K562 (cell line): Measurements from ENCODE around the gene CPLANE2. TPM values are rescaled to one million over a fixed set of nuclear protein-coding genes. Genes with fewer than 3 reads are reported as not detected.

Source experiments
- CBX3 ChIP-seq, 2 experiments: IDR thresholded peaks; 1 replicate in 1 of 2; 2 replicates in 1 of 2; pipeline ENCODE4 v1.6.1; 2012; ENCODE audit warnings: inconsistent platforms in 2 of 2, low read length in 2 of 2, borderline replicate concordance in 1 of 2, control low read depth in 1 of 2
- CBX5 ChIP-seq: IDR thresholded peaks from 2 replicates; pipeline ENCODE4 v1.6.1; 2014; ENCODE audit warnings: low read depth, borderline replicate concordance
- E2F5 ChIP-seq: sonication (generic); formaldehyde crosslinking; IDR thresholded peaks from 2 replicates; pipeline ENCODE4 v1.8.0; 2022; ENCODE audit warnings: mild to moderate bottlenecking, missing genetic modification reagents
- ELK3 ChIP-seq: fragments of 450-650 bp; formaldehyde crosslinking; IDR thresholded peaks from 2 replicates; pipeline ENCODE4 v1.4.0; 2020; ENCODE audit warnings: mild to moderate bottlenecking
- GATA2 ChIP-seq: sonication (generic); formaldehyde crosslinking; IDR thresholded peaks from 2 replicates; pipeline ENCODE4 v1.4.0; 2020; ENCODE audit warnings: mild to moderate bottlenecking, missing genetic modification reagents
- HBP1 ChIP-seq: fragments of 450-650 bp; formaldehyde crosslinking; IDR thresholded peaks from 2 replicates; pipeline ENCODE4 v1.4.0; 2022; ENCODE audit warnings: missing genetic modification characterization
- KHSRP ChIP-seq: fragments of 450-650 bp; IDR thresholded peaks from 2 replicates; pipeline ENCODE4 v1.6.1; 2017
- SMAD4 ChIP-seq: fragments of 250-450 bp; sonication (Bioruptor Pico); conservative IDR thresholded peaks from 2 replicates; pipeline ENCODE4 v1.8.0; 2021; ENCODE audit warnings: inconsistent platforms, mild to moderate bottlenecking, moderate library complexity
- STAG1 ChIP-seq: sonication (generic); formaldehyde crosslinking; IDR thresholded peaks from 2 replicates; pipeline ENCODE4 v1.5.0; 2020; ENCODE audit warnings: missing genetic modification reagents, borderline replicate concordance
- TOE1 ChIP-seq, 2 experiments: fragments of 450-650 bp in 1 of 2; sonication (generic) in 1 of 2; formaldehyde crosslinking in 1 of 2; IDR thresholded peaks; 2 replicates each; pipeline versions ENCODE4 v1.7.1 to v1.8.0; 2016 to 2022; ENCODE audit warnings: borderline replicate concordance in 2 of 2, mild to moderate bottlenecking in 2 of 2, antibody characterized with exemption in 1 of 2, inconsistent platforms in 1 of 2, low read depth in 1 of 2, missing genetic modification reagents in 1 of 2, moderate library complexity in 1 of 2
- ZFP30 ChIP-seq: fragments of 250-450 bp; sonication (Bioruptor Pico); IDR thresholded peaks from 2 replicates; pipeline ENCODE4 v1.8.0; 2022; ENCODE audit warnings: moderate library complexity, mild to moderate bottlenecking, inconsistent platforms, borderline replicate concordance
- ZKSCAN3 ChIP-seq: fragments of 250-450 bp; sonication (Bioruptor Pico); IDR thresholded peaks from 2 replicates; pipeline ENCODE4 v1.4.0; 2020
- ZNF318 ChIP-seq, 2 experiments: fragments of 450-650 bp; IDR thresholded peaks; 2 replicates each; pipeline ENCODE4 v1.6.1; 2016; ENCODE audit warnings: mild to moderate bottlenecking in 2 of 2, borderline replicate concordance in 1 of 2, low read depth in 1 of 2, moderate library complexity in 1 of 2
- ZNF668 ChIP-seq: fragments of 250-450 bp; sonication (Bioruptor Pico); IDR thresholded peaks from 2 replicates; pipeline ENCODE4 v1.8.0; 2022; ENCODE audit warnings: mild to moderate bottlenecking, inconsistent platforms
- ZNF830 ChIP-seq: fragments of 250-450 bp; sonication (Bioruptor Pico); IDR thresholded peaks from 2 replicates; pipeline ENCODE4 v1.5.0; 2021; ENCODE audit warnings: mild to moderate bottlenecking
- polyA plus RNA-seq, 8 experiments: library from polyadenylated mRNA; depleted of rRNA in 4 of 8; stranded (reverse) in 5 of 8; unstranded in 3 of 8; fragments of >200 nt; fragmentation: Nextera tagmentation in 2 of 8; fragmentation: Illumina TruSeq in 1 of 8; extraction: Ambion mirVana in 2 of 8; extraction: Trizol in 1 of 8; gene quantifications; 2 replicates each; pipeline versions ENCODE4 v1.2.1 to v1.2.3, GENCODE V29; 2011 to 2014; ENCODE audit warnings: inconsistent platforms in 1 of 8, missing spikeins in 1 of 8
- total RNA-seq, 7 experiments: library from RNA; depleted of rRNA in 6 of 7; stranded (reverse); fragments of >200 nt in 6 of 7; fragmentation: Illumina TruSeq in 2 of 7; extraction: Trizol in 2 of 7; gene quantifications; 2 replicates each; pipeline versions ENCODE4 v1.2.1 to v1.2.3, GENCODE V29; 2011 to 2021; ENCODE audit warnings: low replicate concordance in 1 of 7

CPLANE2 gene
- total and polyA plus RNA-seq, 9 of the 15 experiments (the other 6 are each of a cell fraction or from before 2014, with no cell fraction given), result 0.17 to 20.9 (median 8.1) TPM

- no peak for TF ChIP-seq CBX3 (IDR thresholded peaks at IDR 0.05; ENCODE audit: borderline replicate concordance in 1 of 2, low read length in 2 of 2)
- no peak for TF ChIP-seq KHSRP
- peak; percentile 98 for TF ChIP-seq STAG1 (CRISPR knock-in tag)
- TF ChIP-seq ZNF830 (CRISPR knock-in tag), result no peak
- TF ChIP-seq ZNF318 (IDR thresholded peaks at IDR 0.05; ENCODE audit: borderline replicate concordance in 1 of 2, low read depth in 1 of 2), result no peak
- no peak for TF ChIP-seq ZFP30 (CRISPR knock-in tag)
- TF ChIP-seq SMAD4 (CRISPR knock-in tag), result peak; percentile 33; the same call in 1 of the 2 replicates
- TF ChIP-seq E2F5 (CRISPR knock-in tag), result no peak
- TF ChIP-seq ZKSCAN3 (CRISPR knock-in tag), result no peak
- no peak for TF ChIP-seq ELK3 (CRISPR knock-in tag)
- no peak for TF ChIP-seq TOE1 (IDR thresholded peaks at IDR 0.05; ENCODE audit: borderline replicate concordance)
- peak; percentile 71; the same call in 1 of the 2 replicates for TF ChIP-seq TOE1 (CRISPR knock-in tag; IDR thresholded peaks at IDR 0.05; ENCODE audit: borderline replicate concordance, low read depth)
- TF ChIP-seq ZNF668, result no peak
- TF ChIP-seq GATA2 (CRISPR knock-in tag), result no peak
- TF ChIP-seq CBX5, result no peak
- TF ChIP-seq HBP1 (CRISPR knock-in tag), result no peak
Measured at GRCh38 chr1:16187748-16188401, 49.1 kb downstream of the CPLANE2 start (continued).
